Measurements from ENCODE around the gene CCDC116. TPM values are rescaled to one million over a fixed set of nuclear protein-coding genes. Genes with fewer than 3 reads are reported as not detected.

Gene CCDC116
- total RNA-seq, 1 experiment from 2014 or later: 0.21 TPM

- ChIA-PET CTCF (interaction anchor here (0.6 kb wide), 1 partner anchor 11 kb away, joined by 4 read pairs; no protein-coding TSS in a partner anchor), POLR2A (no interaction called here)
- Mint-ChIP-seq H3K27ac (ENCODE audit: low read depth, unreplicated experiment) (no peak overlapping the region), H3K4me1 (ENCODE audit: insufficient read depth, unreplicated experiment) (no peaks in the 10 kb centered on the region), H3K9me3 (ENCODE audit: unreplicated experiment) (no peaks in the 10 kb centered on the region), H3K27me3 (ENCODE audit: insufficient read depth, unreplicated experiment) (no peaks in the 10 kb centered on the region), H3K36me3 (ENCODE audit: insufficient read depth, unreplicated experiment) (peaks cover 24% of the 10 kb centered on the region), H3K4me3 (ENCODE audit: unreplicated experiment) (no peak overlapping the region)
- intact Hi-C loops (cut with micrococcal nuclease): no loop called here
- no TSS peak for BruUV-seq (replicated peaks)
- TF ChIP-seq, protein P1, sequence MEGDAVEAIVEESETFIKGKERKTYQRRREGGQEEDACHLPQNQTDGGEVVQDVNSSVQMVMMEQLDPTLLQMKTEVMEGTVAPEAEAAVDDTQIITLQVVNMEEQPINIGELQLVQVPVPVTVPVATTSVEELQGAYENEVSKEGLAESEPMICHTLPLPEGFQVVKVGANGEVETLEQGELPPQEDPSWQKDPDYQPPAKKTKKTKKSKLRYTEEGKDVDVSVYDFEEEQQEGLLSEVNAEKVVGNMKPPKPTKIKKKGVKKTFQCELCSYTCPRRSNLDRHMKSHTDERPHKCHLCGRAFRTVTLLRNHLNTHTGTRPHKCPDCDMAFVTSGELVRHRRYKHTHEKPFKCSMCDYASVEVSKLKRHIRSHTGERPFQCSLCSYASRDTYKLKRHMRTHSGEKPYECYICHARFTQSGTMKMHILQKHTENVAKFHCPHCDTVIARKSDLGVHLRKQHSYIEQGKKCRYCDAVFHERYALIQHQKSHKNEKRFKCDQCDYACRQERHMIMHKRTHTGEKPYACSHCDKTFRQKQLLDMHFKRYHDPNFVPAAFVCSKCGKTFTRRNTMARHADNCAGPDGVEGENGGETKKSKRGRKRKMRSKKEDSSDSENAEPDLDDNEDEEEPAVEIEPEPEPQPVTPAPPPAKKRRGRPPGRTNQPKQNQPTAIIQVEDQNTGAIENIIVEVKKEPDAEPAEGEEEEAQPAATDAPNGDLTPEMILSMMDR (IDR thresholded peaks at IDR 0.05; ENCODE audit: unreplicated experiment): no peak
- no peak for DNase-seq (ENCODE audit: unreplicated experiment)
These were observed 46.8 kb downstream of the CCDC116 start for GRCh38 chr22:21679383-21679782.

- Mint-ChIP-seq H3K36me3 (ENCODE audit: insufficient read depth, unreplicated experiment) (peaks cover 31% of the 10 kb centered on the region), H3K4me1 (ENCODE audit: insufficient read depth, unreplicated experiment) (no peaks in the 10 kb centered on the region)
These were observed 48.4 kb downstream of the CCDC116 start for GRCh38 chr22:21680830-21681565.

GRCh38 chr22:21681566-21682370 lies 49.2 kb downstream of the CCDC116 start:
- BruUV-seq (replicated peaks): no TSS peak
- ChIA-PET POLR2A (interaction anchor here (0.6 to 0.7 kb wide), 2 partner anchors 30 to 270 kb away, joined by 3 read pairs; no protein-coding TSS in a partner anchor), CTCF (interaction anchor here (0.9 kb wide), 1 partner anchor 35 kb away, joined by 3 read pairs; no protein-coding TSS in a partner anchor)
- TF ChIP-seq, protein P1 (IDR thresholded peaks at IDR 0.05; ENCODE audit: unreplicated experiment): no peak
- peaks cover 28% of the 10 kb centered on the region for H3K36me3 Mint-ChIP-seq (ENCODE audit: insufficient read depth, unreplicated experiment)
- H3K4me1 Mint-ChIP-seq (ENCODE audit: insufficient read depth, unreplicated experiment): no peaks in the 10 kb centered on the region
- H3K27me3 Mint-ChIP-seq (ENCODE audit: insufficient read depth, unreplicated experiment): no peaks in the 10 kb centered on the region
- intact Hi-C loops (cut with micrococcal nuclease): no loop called here
- H3K9me3 Mint-ChIP-seq (ENCODE audit: unreplicated experiment): no peaks in the 10 kb centered on the region
- no peak overlapping the region for H3K4me3 Mint-ChIP-seq (ENCODE audit: unreplicated experiment)
- no peak overlapping the region for H3K27ac Mint-ChIP-seq (ENCODE audit: low read depth, unreplicated experiment)
- no peak for DNase-seq (ENCODE audit: unreplicated experiment)

More at GRCh38 chr22:21680830-21681565, 48.4 kb downstream of the CCDC116 start:
- no peaks in the 10 kb centered on the region for H3K9me3 Mint-ChIP-seq (ENCODE audit: unreplicated experiment)
- peak overlapping the region; percentile 58 for H3K27ac Mint-ChIP-seq (ENCODE audit: low read depth, unreplicated experiment)
- H3K27me3 Mint-ChIP-seq (ENCODE audit: insufficient read depth, unreplicated experiment): no peaks in the 10 kb centered on the region
- intact Hi-C loops (cut with micrococcal nuclease): no loop called here
- ChIA-PET CTCF (no interaction called here), POLR2A (no interaction called here)
- DNase-seq (ENCODE audit: unreplicated experiment): no peak
- H3K4me3 Mint-ChIP-seq (ENCODE audit: unreplicated experiment): no peak overlapping the region
- TF ChIP-seq, protein P1 (IDR thresholded peaks at IDR 0.05; ENCODE audit: unreplicated experiment): no peak
- BruUV-seq (replicated peaks): no TSS peak
